Psoas muscle (tissue), 8 donors: ENCODE results near the gene CAMTA1. TPM values are rescaled to one million over a fixed set of nuclear protein-coding genes. Genes with fewer than 3 reads are reported as not detected.
A peak's percentile ranks its signal among the peaks of the same experiment; 100 is the strongest.

Source experiments
- ATAC-seq, 4 donors: fragments of 200-7000 bp; cut with Tn5 transposase; one replicate each; pipeline ENCODE4 v1.9.1; 2020; ENCODE audit warnings: moderate library complexity in 3 of 4, mild to moderate bottlenecking in 2 of 4
- DNase-seq, 2 donors: peaks; one replicate each; pipeline ENCODE4 v3.0.0-alpha.2; 2020
- H3K27ac ChIP-seq: fragments of 200-600 bp; one replicate; pipeline ENCODE4 v1.8.0; 2022
- H3K27me3 ChIP-seq, 3 donors: fragments of 200-600 bp in 1 of 3; one replicate each; pipeline versions ENCODE4 v1.6.1 to v1.8.0; 2013 to 2022; ENCODE audit warnings: low read length in 2 of 3, mild to moderate bottlenecking in 2 of 3, moderate library complexity in 1 of 3; ENCODE audit not compliant: insufficient read depth in 3 of 3
- H3K36me3 ChIP-seq, 2 donors: fragments of 200-600 bp in 1 of 2; one replicate each; pipeline versions ENCODE4 v1.6.1 to v1.8.0; 2013 to 2022; ENCODE audit warnings: low read depth in 1 of 2, mild to moderate bottlenecking in 1 of 2, moderate library complexity in 1 of 2; ENCODE audit not compliant: insufficient read depth in 1 of 2
- H3K4me1 ChIP-seq: fragments of 200-600 bp; one replicate; pipeline ENCODE4 v1.8.0; 2022
- H3K4me3 ChIP-seq: fragments of 200-600 bp; one replicate; pipeline ENCODE4 v1.8.0; 2022; ENCODE audit warnings: mild to moderate bottlenecking
- H3K9me3 ChIP-seq: fragments of 200-600 bp; one replicate; pipeline ENCODE4 v1.8.0; 2022
- WGBS, 3 donors: extraction: QIAGEN DNeasy Blood & Tissue Kit; methylation state at CpG; one replicate each; pipeline versions ENCODE4 v1.1.6 to v1.1.7; 2013; 5-methylcytosine and 5-hydroxymethylcytosine counted together
- intact Hi-C, 2 donors: fragments of 100-400 bp; cut with DNase I; formaldehyde crosslinking; loops; one replicate each; pipeline versions ENCODE4 v1.11.0 to v1.14.2; 2022
- polyA plus RNA-seq, 3 donors: library from polyadenylated mRNA; stranded (reverse); fragments of 200-250 nt; gene quantifications; one replicate each; pipeline ENCODE4 v1.2.3, GENCODE V29; 2013
- total RNA-seq, 4 donors: library from RNA; stranded (reverse); fragmentation: NEBNext Ultra II Directional in 2 of 4; extraction: Animal tissue kit (Norgen Biotek cat#: 25700) in 2 of 4; gene quantifications; one replicate each; pipeline versions ENCODE4 v1.2.1 to v1.2.4, GENCODE V29; 2021 to 2023
- TF ChIP-seq, protein P1 (sequence below): fragments of 200-600 bp; IDR thresholded peaks from one replicate; pipeline ENCODE4 v1.8.0; 2022; ENCODE audit warnings: antibody characterized with exemption
- donor health status: healthy with polysubstance abuse.
- donor health status: DM: no; HTN: no; CAD: no; lungs with moderate emphysema.
- donor health status: Bipolar disorder and iron deficiency.
- donor health status: healthy.
- donor health status: DM: yes; HTN: yes; CAD: no.
- donor health status: DM: no; HTN: no; CAD: no.
- donor health status: DM: no; HTN: no; CAD: no.
- donor health status: DM: yes; HTN: yes; CAD: no.

The CAMTA1 gene
- total and polyA plus RNA-seq, 7 donors: 64.6 to 206 (median 76.5) TPM

DNA sequence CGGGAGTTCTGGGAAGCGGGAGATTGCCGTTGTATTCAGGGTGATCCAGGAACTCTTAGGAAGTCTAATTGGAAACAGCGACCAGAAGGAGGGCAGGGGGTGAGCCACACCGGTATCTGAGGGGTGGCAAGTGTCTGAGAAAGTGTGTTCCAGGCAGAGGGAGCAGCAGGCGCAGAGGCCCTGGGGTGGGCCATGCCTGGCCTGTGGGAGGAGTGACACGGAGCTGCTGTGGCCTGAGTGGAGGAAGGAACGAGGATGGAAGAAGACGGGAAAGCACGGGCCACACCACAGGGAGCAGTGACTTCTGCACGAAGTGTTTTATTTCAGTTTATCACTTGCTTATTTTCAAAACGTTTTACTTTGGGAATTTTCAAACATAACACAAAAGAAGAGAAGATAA, 1010.2 kb downstream of the CAMTA1 start:
- DNase-seq: no peak
- TF ChIP-seq, protein P1, sequence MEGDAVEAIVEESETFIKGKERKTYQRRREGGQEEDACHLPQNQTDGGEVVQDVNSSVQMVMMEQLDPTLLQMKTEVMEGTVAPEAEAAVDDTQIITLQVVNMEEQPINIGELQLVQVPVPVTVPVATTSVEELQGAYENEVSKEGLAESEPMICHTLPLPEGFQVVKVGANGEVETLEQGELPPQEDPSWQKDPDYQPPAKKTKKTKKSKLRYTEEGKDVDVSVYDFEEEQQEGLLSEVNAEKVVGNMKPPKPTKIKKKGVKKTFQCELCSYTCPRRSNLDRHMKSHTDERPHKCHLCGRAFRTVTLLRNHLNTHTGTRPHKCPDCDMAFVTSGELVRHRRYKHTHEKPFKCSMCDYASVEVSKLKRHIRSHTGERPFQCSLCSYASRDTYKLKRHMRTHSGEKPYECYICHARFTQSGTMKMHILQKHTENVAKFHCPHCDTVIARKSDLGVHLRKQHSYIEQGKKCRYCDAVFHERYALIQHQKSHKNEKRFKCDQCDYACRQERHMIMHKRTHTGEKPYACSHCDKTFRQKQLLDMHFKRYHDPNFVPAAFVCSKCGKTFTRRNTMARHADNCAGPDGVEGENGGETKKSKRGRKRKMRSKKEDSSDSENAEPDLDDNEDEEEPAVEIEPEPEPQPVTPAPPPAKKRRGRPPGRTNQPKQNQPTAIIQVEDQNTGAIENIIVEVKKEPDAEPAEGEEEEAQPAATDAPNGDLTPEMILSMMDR: no peak
- no peak for ATAC-seq
- intact Hi-C loops: no loop called here
- Histone ChIP-seq H3K4me3 (no peak overlapping the region), H3K27me3 (no peaks in the 10 kb centered on the region), H3K4me1 (no peaks in the 10 kb centered on the region), H3K36me3 (peaks cover 9 to 100% of the 10 kb centered on the region in 2 donors), H3K27ac (no peak overlapping the region), H3K9me3 (peaks cover 7% of the 10 kb centered on the region)
- 77 to 90% (median 82%) methylated on average over 12 of the region's 12 CpGs for WGBS, 3 donors

GRCh38 chr1:7805460-7805859, 1020.2 kb downstream of the CAMTA1 start:
- intact Hi-C loops: no loop called here
- ATAC-seq (no peak), DNase-seq (no peak)
- H3K27ac ChIP-seq: no peak overlapping the region
- no peaks in the 10 kb centered on the region for H3K9me3 ChIP-seq
- H3K27me3 ChIP-seq: no peaks in the 10 kb centered on the region
- no peaks in the 10 kb centered on the region for H3K4me1 ChIP-seq
- TF ChIP-seq, protein P1: no peak
- WGBS, 3 donors: 78 to 89% (median 80%) methylated on average over 9 of the region's 9 CpGs
- H3K36me3 ChIP-seq: peaks cover 15 to 100% of the 10 kb centered on the region in 2 donors
- H3K4me3 ChIP-seq: no peak overlapping the region

DNA sequence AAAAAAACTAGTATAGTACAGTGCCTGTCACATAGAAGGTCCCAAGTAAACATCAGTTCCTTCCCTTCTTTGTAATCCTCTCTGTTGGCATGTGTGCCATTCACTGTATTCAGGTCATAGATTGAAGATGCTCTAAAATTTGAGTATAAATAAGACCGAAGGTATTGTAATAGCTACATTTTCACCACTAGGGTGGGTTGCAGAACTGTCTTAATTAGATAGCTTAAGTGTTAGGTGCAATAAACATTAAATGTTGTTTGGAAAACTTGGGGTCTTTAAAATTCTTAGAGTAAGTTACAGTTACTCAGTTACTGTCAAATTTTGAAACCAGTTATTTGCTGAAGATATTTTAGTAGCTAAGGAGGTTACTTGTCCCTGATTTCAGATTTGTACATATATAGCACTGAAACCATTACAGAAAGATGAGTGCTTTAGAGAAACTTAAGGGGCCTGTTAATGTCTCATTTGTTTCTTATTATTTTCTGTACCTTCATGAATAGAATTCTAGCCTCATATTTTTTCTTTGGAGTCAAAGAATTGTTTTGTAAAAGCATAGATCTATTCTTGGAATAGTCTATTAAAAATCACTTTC, 1023.1 kb downstream of the CAMTA1 start:
- no peak for DNase-seq
- H3K4me1 ChIP-seq: no peaks in the 10 kb centered on the region
- intact Hi-C loops: no loop called here
- ATAC-seq: no peak
- H3K36me3 ChIP-seq: peaks cover 17 to 98% of the 10 kb centered on the region in 2 donors
- no peaks in the 10 kb centered on the region for H3K9me3 ChIP-seq
- TF ChIP-seq, protein P1: peak; percentile 37
- H3K27me3 ChIP-seq: no peaks in the 10 kb centered on the region
- no peak overlapping the region for H3K27ac ChIP-seq
- H3K4me3 ChIP-seq: no peak overlapping the region
- 27 to 43% (median 41%) methylated on average over 1 of the region's 1 CpG for WGBS, 3 donors

DNA sequence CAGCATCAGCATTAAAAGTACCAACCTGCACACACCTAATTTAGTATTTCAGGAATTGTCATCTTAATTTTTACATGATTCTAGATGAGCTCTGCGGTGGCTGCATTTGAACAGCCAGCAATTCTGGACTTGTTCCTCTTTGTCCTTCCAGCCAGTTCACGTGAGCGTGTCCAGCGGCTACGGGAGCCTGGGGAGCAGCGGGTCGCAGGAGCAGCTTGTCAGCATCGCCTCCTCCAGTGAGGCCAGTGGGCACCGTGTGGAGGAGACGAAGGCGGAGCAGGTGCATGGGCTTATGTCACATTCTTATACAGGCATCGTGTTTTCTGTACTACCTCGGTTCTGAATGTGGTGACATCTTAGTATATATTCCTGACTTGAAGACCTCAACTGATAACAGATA, 1024.5 kb downstream of the CAMTA1 start:
- H3K27me3 ChIP-seq: no peaks in the 10 kb centered on the region
- DNase-seq: no peak
- WGBS, 3 donors: 88 to 90% (median 90%) methylated on average over 13 of the region's 13 CpGs
- intact Hi-C loops: loop anchor here in 1 of 2 donors (2.0 kb wide), 1 partner anchor 31 kb away; no protein-coding TSS in a partner anchor
- H3K4me3 ChIP-seq: no peak overlapping the region
- TF ChIP-seq, protein P1: no peak
- peaks cover 16 to 98% of the 10 kb centered on the region in 2 donors for H3K36me3 ChIP-seq
- no peak for ATAC-seq
- H3K9me3 ChIP-seq: no peaks in the 10 kb centered on the region
- H3K27ac ChIP-seq: no peak overlapping the region
- no peaks in the 10 kb centered on the region for H3K4me1 ChIP-seq

GRCh38 chr1:7810395-7810794, 1025.1 kb downstream of the CAMTA1 start:
- Histone ChIP-seq H3K27ac (no peak overlapping the region), H3K4me1 (no peaks in the 10 kb centered on the region), H3K9me3 (no peaks in the 10 kb centered on the region), H3K27me3 (no peaks in the 10 kb centered on the region), H3K4me3 (no peak overlapping the region), H3K36me3 (peaks cover 16 to 98% of the 10 kb centered on the region in 2 donors)
- intact Hi-C loops: loop anchor here in 1 of 2 donors (2.0 kb wide), 1 partner anchor 30 kb away; no protein-coding TSS in a partner anchor
- ATAC-seq: peak; percentile 52 to 92 (median 56)
- 70 to 86% (median 84%) methylated on average over 7 of the region's 7 CpGs for WGBS, 3 donors
- TF ChIP-seq, protein P1: no peak
- peak in 1 of 2 donors; percentile 38 for DNase-seq
